ENCODE results near the gene HELB.
A peak's percentile ranks its signal among the peaks of the same experiment; 100 is the strongest.

The HELB gene

GRCh38 chr12:66301944-66302826, at the start of gene HELB:
HELB (plus strand) TSS chr12:66302493; CDS start chr12:66302604, 111 bp downstream.
- FAIRE-seq = peak; percentile 99
- DNase-seq (ENCODE audit: insufficient read length, low spot score) = peak; percentile 51

- FAIRE-seq (no peak), DNase-seq (ENCODE audit: insufficient read length, low spot score) (no peak)
Measured at GRCh38 chr12:66252771-66253170, 49.5 kb upstream of the HELB start.

DNA sequence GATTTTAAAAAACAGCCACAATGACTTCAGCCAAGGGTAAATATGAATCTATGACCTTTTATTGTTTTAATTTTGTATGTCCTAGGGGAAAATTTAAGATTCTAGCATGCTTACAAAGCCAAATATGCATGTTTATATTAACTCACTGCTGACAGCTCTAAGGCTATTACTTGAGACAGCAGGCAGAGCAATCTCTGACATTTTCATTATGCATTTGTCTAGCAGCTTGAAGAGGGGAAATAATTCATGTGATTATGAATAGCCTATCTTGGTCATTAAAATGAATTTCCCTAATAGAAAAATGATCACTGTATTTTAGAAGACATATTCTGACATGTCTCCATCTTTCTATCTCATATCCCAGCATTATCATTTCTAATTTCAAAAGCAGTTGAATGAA, 46.6 kb upstream of the HELB start:
- DNase-seq (ENCODE audit: insufficient read length, low spot score) (no peak), FAIRE-seq (no peak)

GRCh38 chr12:66258011-66258410, 44.3 kb upstream of the HELB start:
- DNase-seq (ENCODE audit: insufficient read length, low spot score) (no peak), FAIRE-seq (no peak)

GRCh38 chr12:66262737-66263136, 39.6 kb upstream of the HELB start:
- DNase-seq (ENCODE audit: insufficient read length, low spot score) (no peak), FAIRE-seq (no peak)

DNA sequence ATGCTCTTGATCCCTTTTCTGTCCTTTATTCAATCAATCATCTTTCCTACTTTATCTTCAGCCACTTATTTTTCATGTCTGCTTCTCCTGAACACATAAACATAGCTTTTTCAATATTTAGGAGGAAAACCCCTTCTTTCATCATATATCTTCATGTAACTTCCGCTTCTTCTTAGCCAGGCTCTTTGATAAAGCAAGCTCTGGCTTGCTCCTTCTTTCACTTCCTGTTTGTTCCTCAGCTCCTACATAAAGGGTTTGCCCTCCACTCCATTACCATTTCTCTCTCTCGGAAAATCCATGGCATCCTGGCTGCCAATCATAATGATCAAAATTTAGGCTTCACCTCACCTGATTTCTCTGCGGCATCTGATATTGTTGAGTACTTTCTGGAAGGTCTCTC, 33.7 kb upstream of the HELB start:
- FAIRE-seq (no peak), DNase-seq (ENCODE audit: insufficient read length, low spot score) (no peak)

DNA sequence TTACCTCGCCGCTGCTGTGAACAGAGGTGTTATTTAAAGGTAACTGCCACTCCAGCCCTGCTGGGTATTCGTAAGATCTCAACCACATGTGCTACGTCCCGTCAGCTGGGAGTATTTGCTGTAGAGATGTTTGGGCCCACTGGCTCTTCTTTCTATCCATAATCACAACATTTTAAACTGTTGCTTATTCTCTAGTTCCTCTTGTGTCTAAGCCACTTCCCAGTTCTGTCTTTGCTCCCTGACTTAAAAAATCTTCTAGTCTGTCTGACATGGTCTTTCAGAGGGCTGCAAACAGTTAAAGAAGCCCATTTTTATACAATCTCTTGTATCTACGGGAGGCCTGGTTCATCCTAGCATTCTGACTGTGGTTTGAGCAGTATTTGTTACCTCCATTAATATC, 33.2 kb upstream of the HELB start:
- FAIRE-seq (no peak), DNase-seq (ENCODE audit: insufficient read length, low spot score) (no peak)

DNA sequence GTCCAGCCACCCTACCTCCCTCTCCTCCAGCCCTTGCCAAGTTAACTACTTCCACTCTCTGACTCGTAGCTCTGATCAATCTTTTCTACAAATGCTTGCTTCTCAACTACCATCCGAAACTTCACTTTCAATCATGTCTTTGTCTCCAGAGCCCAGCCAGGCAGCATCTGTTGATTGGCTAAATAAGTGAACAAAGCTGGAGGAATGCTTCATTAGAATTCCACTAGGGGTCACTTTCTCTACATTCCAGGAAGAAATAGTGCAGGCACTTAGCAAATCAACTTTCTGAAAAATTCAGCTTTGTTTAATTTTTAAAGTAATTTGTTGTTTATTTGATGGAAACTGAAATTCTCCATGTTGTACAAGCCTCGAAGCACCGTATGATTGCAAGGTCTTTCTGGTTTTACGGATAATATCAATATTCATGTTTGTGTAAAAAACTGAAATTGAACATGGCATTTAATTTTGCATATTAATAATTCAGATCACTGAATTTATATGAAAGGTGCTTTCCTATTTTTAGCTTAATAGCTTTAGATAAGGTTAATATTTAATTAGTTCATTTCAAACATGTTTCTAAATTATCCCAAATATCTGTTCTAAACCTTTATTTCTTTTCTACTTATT, 32.4 kb upstream of the HELB start:
- no peak for FAIRE-seq
- peak; percentile 10 for DNase-seq (ENCODE audit: insufficient read length, low spot score)

DNA sequence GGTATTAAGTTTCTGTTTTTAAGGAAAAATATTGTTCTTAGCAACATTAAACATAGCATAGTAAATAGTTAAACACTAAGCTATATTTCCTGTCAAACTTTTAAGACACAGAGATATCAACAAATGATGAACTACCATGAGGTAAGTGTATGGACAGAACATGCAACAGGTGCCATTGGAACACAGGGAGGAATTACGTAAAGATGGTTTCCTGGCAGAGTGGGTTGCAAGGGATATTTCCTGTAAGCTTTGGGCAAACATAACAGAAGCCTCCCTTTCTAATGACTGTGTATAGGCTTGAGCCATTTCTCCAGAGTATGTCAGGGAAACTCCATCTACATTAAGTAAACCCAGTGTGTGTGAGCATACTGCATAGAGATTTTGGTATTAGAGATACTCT, 31.7 kb upstream of the HELB start:
- no peak for FAIRE-seq

GRCh38 chr12:66272650-66273049, 29.6 kb upstream of the HELB start:
- no peak for DNase-seq (ENCODE audit: insufficient read length, low spot score)
- no peak for FAIRE-seq

More for the DNA sequence above, 31.7 kb upstream of the HELB start:
- DNase-seq (ENCODE audit: insufficient read length, low spot score) = no peak

GRCh38 chr12:66273147-66273546, 29.1 kb upstream of the HELB start:
- no peak for FAIRE-seq

GRCh38 chr12:66275040-66275439, 27.3 kb upstream of the HELB start:
- FAIRE-seq (no peak), DNase-seq (ENCODE audit: insufficient read length, low spot score) (no peak)

More at GRCh38 chr12:66273147-66273546, 29.1 kb upstream of the HELB start:
- DNase-seq (ENCODE audit: insufficient read length, low spot score) = no peak

GRCh38 chr12:66279123-66279712, 23.1 kb upstream of the HELB start:
- no peak for FAIRE-seq
- DNase-seq (ENCODE audit: insufficient read length, low spot score) = no peak

DNA sequence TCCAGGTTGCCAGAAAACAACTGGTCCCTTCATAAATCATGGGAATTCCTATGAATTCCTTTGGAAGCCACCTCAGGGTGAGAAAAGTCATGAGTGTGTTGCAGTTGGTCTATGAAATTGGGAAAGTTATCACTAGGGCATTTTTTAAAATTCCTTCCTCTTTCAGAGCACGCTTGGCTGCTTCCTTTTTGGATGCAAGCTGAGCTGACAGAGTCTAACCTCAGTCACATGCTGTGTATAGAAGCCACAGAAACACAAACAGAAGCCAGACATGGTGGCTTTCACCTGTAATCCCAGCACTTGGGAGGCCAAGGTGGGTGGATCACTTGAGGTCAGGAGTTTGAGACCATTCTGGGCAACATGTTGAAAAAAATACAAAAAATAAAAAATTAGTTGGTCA, 21.7 kb upstream of the HELB start:
- FAIRE-seq = no peak
- DNase-seq (ENCODE audit: insufficient read length, low spot score) = no peak

- no peak for FAIRE-seq
- DNase-seq (ENCODE audit: insufficient read length, low spot score) = no peak
Measured at GRCh38 chr12:66282244-66282643, 20.0 kb upstream of the HELB start.

- DNase-seq (ENCODE audit: insufficient read length, low spot score) = no peak
- no peak for FAIRE-seq
Measured at GRCh38 chr12:66287275-66287674, 15.0 kb upstream of the HELB start.

DNA sequence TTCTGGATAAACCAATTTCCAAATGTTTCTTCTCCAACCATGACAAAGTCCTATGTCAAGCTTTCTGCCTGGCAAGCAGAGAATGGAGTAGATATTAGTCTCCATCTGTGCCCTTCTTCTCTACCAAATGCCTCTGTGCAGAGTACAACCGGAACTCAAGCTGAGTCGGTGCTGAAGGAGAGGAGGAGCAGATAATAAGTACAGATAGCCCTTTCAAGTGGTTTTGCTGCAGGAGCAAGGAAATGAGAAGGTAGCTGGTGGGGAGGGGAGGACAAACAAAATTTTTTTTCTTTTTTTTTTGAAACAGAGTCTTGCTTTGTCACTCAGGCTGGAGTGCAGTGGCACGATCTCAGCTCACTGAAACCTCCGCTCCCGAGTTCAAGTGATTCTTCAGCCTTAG, 14.2 kb upstream of the HELB start:
- no peak for FAIRE-seq

GRCh38 chr12:66289485-66289884, 12.8 kb upstream of the HELB start:
- no peak for FAIRE-seq
- no peak for DNase-seq (ENCODE audit: insufficient read length, low spot score)

More for the DNA sequence above, 14.2 kb upstream of the HELB start:
- DNase-seq (ENCODE audit: insufficient read length, low spot score) = no peak

GRCh38 chr12:66290716-66291200, 11.5 kb upstream of the HELB start:
- FAIRE-seq = no peak
- DNase-seq (ENCODE audit: insufficient read length, low spot score) = no peak

DNA sequence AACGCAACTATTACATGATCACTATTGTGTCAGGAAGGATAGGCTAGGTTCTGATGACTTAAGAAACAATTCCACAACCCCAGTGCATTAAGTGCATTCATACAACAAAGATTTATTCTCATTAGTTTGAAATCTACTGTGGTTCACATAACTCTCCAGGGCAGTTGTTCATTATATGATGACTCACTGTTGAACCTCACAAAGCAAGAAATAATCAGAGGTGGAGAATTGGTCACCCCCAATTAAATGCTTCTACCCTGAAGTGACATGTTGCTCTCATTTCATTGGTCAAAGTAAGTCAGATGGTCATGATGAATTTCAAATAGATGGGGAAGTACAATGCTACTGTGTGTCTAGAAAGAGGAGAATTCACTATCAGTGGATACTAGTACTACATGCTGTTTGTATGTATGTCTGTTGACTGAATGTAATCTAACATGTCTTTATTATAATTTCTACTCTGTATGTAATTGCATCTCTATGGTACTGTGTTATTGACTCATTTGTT, 6.1 kb upstream of the HELB start:
- DNase-seq (ENCODE audit: insufficient read length, low spot score) (no peak), FAIRE-seq (no peak)

GRCh38 chr12:66297080-66297479, 5.2 kb upstream of the HELB start:
- FAIRE-seq (no peak), DNase-seq (ENCODE audit: insufficient read length, low spot score) (no peak)
